HepG2 (cell line): Measurements from ENCODE around the gene FGFR3. TPM values are rescaled to one million over a fixed set of nuclear protein-coding genes. Genes with fewer than 3 reads are reported as not detected.

Experiments
- EP300 ChIP-seq, 3 experiments: sonication (generic) in 1 of 3; formaldehyde crosslinking in 1 of 3; IDR thresholded peaks; 2 replicates each; pipeline versions ENCODE4 v1.5.1 to v1.6.1; 2011 to 2020; ENCODE audit warnings: low read depth in 2 of 3, low read length in 2 of 3, borderline replicate concordance in 1 of 3, improper control_type of control experiment in 1 of 3, mild to moderate bottlenecking in 1 of 3, missing genetic modification reagents in 1 of 3, moderate library complexity in 1 of 3
- KDM3A ChIP-seq: IDR thresholded peaks from 2 replicates; pipeline ENCODE4 v1.6.1; 2018; ENCODE audit warnings: low read depth, missing compliant biosample characterization
- KLF12 ChIP-seq: sonication (generic); formaldehyde crosslinking; IDR thresholded peaks from 2 replicates; pipeline ENCODE4 v1.4.0; 2020; ENCODE audit warnings: missing genetic modification reagents, borderline replicate concordance
- NFE2L2 ChIP-seq: fragments of 150-350 bp; IDR thresholded peaks from 2 replicates; pipeline ENCODE4 v1.6.1; 2014; ENCODE audit warnings: low read length
- POGZ ChIP-seq: sonication (generic); formaldehyde crosslinking; IDR thresholded peaks from 2 replicates; pipeline ENCODE4 v1.4.0; 2020; ENCODE audit warnings: mild to moderate bottlenecking, missing genetic modification reagents
- RBM39 ChIP-seq: fragments of 200-400 bp; formaldehyde crosslinking; IDR thresholded peaks from one replicate; pipeline ENCODE4 v1.6.1; 2018; ENCODE audit warnings: antibody characterized with exemption, mild to moderate bottlenecking, low read depth, low read length; ENCODE audit not compliant: poor library complexity, severe bottlenecking
- SOX13 ChIP-seq, 3 experiments: fragments of 450-650 bp in 1 of 3; sonication (generic) in 1 of 3; formaldehyde crosslinking in 1 of 3; IDR thresholded peaks in 2 of 3; conservative IDR thresholded peaks in 1 of 3; 2 replicates each; pipeline versions ENCODE4 v1.5.0 to v1.6.1; 2016 to 2020; ENCODE audit warnings: antibody characterized with exemption in 1 of 3, mild to moderate bottlenecking in 1 of 3, missing compliant biosample characterization in 1 of 3, missing genetic modification reagents in 1 of 3, moderate library complexity in 1 of 3
- SP5 ChIP-seq: IDR thresholded peaks from 2 replicates; pipeline ENCODE4 v1.6.1; 2016; ENCODE audit warnings: low read depth, borderline replicate concordance
- STAG1 ChIP-seq: sonication (generic); formaldehyde crosslinking; IDR thresholded peaks from 2 replicates; pipeline ENCODE4 v1.4.0; 2020; ENCODE audit warnings: missing genetic modification reagents
- ZNF607 ChIP-seq: sonication (generic); formaldehyde crosslinking; IDR thresholded peaks from 2 replicates; pipeline ENCODE4 v1.5.1; 2020; ENCODE audit warnings: missing genetic modification reagents, mild to moderate bottlenecking, borderline replicate concordance
- ZNF781 ChIP-seq: sonication (generic); formaldehyde crosslinking; IDR thresholded peaks from 2 replicates; pipeline ENCODE4 v1.5.1; 2020; ENCODE audit warnings: borderline replicate concordance, mild to moderate bottlenecking, missing genetic modification reagents; ENCODE audit errors: not compliant biosample characterization
- polyA plus RNA-seq, 8 experiments: library from polyadenylated mRNA; depleted of rRNA in 3 of 8; stranded (reverse) in 7 of 8; unstranded in 1 of 8; fragments of >200 nt; fragmentation: Illumina TruSeq in 4 of 8; extraction: Trizol in 4 of 8; gene quantifications; 2 replicates each; pipeline versions ENCODE4 v1.2.1 to v1.2.3, GENCODE V29; 2011 to 2016; ENCODE audit warnings: low read depth in 4 of 8, missing spikeins in 1 of 8, mixed read lengths in 1 of 8; ENCODE audit not compliant: insufficient read depth in 1 of 8
- total RNA-seq, 5 experiments: library from RNA; depleted of rRNA; stranded (reverse); fragments of >200 nt; fragmentation: Illumina TruSeq; extraction: Trizol; gene quantifications; 2 replicates each; pipeline ENCODE4 v1.2.3, GENCODE V29; 2016; ENCODE audit warnings: low read depth in 1 of 5
- TF ChIP-seq, protein P1 (sequence below): sonication (generic); formaldehyde crosslinking; IDR thresholded peaks from 2 replicates; pipeline ENCODE4 v1.5.1; 2020; ENCODE audit warnings: missing genetic modification reagents, mild to moderate bottlenecking, borderline replicate concordance
- TF ChIP-seq, protein P2 (sequence below): sonication (generic); formaldehyde crosslinking; IDR thresholded peaks from 2 replicates; pipeline ENCODE4 v1.9.0; 2021; ENCODE audit warnings: mild to moderate bottlenecking, missing genetic modification reagents
- TF ChIP-seq, protein P3 (sequence below): sonication (generic); formaldehyde crosslinking; IDR thresholded peaks from 2 replicates; pipeline ENCODE4 v1.5.0; 2020; ENCODE audit warnings: missing genetic modification reagents
- TF ChIP-seq, protein P4 (sequence below): fragments of 450-650 bp; IDR thresholded peaks from 2 replicates; pipeline ENCODE4 v1.6.1; 2016
- TF ChIP-seq, protein P5 (sequence below): sonication (generic); formaldehyde crosslinking; IDR thresholded peaks from 2 replicates; pipeline ENCODE4 v1.5.0; 2020; ENCODE audit warnings: missing genetic modification reagents

Gene FGFR3
- total and polyA plus RNA-seq, 2 of the 13 experiments (the other 11 are each of a cell fraction or from before 2014, with no cell fraction given) = 103 to 109 TPM

DNA sequence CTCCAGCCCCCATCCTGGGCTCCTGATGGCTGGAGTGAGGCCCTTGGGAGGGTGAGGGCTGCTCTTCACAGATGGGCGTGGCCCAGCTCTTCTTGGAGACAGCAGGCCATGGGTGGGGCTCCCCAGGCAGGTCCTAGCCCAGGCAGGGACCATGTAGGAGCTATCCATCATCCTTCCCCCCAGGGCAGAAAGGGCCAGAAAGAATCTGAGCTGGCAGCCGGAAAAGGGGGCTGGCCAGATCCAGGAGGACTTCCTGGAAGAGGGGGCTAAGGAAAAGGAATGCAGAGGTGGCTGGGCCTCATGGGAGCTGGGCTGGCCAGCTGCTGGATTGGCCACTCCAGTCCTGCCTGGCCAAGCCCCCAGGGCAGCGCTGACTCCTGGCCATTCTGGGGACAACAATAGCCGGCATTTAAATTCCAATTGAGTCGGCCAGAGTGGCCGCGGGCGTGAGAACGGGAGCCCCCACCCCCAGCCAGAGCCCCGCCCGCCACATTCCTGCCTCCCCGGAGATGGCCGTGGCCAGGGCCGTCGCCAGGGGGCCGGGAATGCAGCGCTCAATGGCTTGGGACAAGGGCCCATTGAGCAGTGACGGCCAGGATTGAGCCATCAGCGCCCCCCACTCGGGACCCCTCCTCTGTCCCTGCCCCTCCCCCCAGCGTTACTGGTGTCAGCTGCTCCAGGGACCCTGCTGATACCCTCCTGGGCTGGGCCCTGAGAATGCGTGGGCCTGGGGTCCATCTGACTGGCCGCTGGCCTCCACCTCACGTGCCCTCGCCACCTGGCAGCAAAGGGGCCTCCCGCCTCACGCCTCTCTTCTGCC lies 15.1 kb upstream of the FGFR3 start (continued):
- peak in 1 of 2 experiments; percentile 35; a peak in 1 of 4 replicates for TF ChIP-seq EP300 (IDR thresholded peaks at IDR 0.05; ENCODE audit: low read depth in 2 of 2, low read length in 2 of 2)
- 0 out of 2 replicates have a peak, but pooled peaks have one; percentile 34 for TF ChIP-seq EP300 (CRISPR knock-in tag; IDR thresholded peaks at IDR 0.05; ENCODE audit: borderline replicate concordance)
- TF ChIP-seq ZNF781 (CRISPR knock-in tag) = no peak
- peak; percentile 21; the same call in 1 of the 2 replicates for TF ChIP-seq STAG1 (CRISPR knock-in tag)
- TF ChIP-seq KDM3A (CRISPR knock-in tag) = peak; percentile 65; the same call in 1 of the 2 replicates
- peak; percentile 75 for TF ChIP-seq SP5 (CRISPR knock-in tag)
- TF ChIP-seq, protein P1, sequence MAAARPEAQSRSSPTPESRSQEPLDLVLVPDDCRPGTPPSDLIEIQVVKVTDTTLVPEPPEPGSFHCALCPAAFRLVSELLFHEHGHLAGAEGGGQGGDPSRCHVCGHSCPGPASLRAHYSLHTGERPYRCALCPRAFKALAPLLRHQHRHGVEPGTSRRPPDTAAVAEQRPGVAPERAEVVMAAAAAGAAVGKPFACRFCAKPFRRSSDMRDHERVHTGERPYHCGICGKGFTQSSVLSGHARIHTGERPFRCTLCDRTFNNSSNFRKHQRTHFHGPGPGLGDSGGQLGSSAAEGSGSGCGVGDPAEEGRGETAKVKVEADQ (CRISPR knock-in tag) = no peak; the same call in 1 of the 2 replicates
- TF ChIP-seq, protein P2, sequence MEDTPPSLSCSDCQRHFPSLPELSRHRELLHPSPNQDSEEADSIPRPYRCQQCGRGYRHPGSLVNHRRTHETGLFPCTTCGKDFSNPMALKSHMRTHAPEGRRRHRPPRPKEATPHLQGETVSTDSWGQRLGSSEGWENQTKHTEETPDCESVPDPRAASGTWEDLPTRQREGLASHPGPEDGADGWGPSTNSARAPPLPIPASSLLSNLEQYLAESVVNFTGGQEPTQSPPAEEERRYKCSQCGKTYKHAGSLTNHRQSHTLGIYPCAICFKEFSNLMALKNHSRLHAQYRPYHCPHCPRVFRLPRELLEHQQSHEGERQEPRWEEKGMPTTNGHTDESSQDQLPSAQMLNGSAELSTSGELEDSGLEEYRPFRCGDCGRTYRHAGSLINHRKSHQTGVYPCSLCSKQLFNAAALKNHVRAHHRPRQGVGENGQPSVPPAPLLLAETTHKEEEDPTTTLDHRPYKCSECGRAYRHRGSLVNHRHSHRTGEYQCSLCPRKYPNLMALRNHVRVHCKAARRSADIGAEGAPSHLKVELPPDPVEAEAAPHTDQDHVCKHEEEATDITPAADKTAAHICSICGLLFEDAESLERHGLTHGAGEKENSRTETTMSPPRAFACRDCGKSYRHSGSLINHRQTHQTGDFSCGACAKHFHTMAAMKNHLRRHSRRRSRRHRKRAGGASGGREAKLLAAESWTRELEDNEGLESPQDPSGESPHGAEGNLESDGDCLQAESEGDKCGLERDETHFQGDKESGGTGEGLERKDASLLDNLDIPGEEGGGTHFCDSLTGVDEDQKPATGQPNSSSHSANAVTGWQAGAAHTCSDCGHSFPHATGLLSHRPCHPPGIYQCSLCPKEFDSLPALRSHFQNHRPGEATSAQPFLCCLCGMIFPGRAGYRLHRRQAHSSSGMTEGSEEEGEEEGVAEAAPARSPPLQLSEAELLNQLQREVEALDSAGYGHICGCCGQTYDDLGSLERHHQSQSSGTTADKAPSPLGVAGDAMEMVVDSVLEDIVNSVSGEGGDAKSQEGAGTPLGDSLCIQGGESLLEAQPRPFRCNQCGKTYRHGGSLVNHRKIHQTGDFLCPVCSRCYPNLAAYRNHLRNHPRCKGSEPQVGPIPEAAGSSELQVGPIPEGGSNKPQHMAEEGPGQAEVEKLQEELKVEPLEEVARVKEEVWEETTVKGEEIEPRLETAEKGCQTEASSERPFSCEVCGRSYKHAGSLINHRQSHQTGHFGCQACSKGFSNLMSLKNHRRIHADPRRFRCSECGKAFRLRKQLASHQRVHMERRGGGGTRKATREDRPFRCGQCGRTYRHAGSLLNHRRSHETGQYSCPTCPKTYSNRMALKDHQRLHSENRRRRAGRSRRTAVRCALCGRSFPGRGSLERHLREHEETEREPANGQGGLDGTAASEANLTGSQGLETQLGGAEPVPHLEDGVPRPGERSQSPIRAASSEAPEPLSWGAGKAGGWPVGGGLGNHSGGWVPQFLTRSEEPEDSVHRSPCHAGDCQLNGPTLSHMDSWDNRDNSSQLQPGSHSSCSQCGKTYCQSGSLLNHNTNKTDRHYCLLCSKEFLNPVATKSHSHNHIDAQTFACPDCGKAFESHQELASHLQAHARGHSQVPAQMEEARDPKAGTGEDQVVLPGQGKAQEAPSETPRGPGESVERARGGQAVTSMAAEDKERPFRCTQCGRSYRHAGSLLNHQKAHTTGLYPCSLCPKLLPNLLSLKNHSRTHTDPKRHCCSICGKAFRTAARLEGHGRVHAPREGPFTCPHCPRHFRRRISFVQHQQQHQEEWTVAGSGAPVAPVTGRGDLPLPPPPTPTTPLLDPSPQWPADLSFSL (CRISPR knock-in tag) = no peak
- TF ChIP-seq KLF12 (CRISPR knock-in tag) = peak; percentile 66; the same call in 1 of the 2 replicates
- no peak for TF ChIP-seq NFE2L2
- TF ChIP-seq, protein P3, sequence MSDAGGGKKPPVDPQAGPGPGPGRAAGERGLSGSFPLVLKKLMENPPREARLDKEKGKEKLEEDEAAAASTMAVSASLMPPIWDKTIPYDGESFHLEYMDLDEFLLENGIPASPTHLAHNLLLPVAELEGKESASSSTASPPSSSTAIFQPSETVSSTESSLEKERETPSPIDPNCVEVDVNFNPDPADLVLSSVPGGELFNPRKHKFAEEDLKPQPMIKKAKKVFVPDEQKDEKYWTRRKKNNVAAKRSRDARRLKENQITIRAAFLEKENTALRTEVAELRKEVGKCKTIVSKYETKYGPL = no peak
- no peak for TF ChIP-seq RBM39
- TF ChIP-seq ZNF607 = no peak
- TF ChIP-seq, protein P4, sequence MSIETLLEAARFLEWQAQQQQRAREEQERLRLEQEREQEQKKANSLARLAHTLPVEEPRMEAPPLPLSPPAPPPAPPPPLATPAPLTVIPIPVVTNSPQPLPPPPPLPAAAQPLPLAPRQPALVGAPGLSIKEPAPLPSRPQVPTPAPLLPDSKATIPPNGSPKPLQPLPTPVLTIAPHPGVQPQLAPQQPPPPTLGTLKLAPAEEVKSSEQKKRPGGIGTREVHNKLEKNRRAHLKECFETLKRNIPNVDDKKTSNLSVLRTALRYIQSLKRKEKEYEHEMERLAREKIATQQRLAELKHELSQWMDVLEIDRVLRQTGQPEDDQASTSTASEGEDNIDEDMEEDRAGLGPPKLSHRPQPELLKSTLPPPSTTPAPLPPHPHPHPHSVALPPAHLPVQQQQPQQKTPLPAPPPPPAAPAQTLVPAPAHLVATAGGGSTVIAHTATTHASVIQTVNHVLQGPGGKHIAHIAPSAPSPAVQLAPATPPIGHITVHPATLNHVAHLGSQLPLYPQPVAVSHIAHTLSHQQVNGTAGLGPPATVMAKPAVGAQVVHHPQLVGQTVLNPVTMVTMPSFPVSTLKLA = no peak
- peak; percentile 17; the same call in 1 of the 2 replicates for TF ChIP-seq SOX13 (IDR thresholded peaks at IDR 0.05)
- TF ChIP-seq SOX13 (CRISPR knock-in tag; conservative IDR thresholded peaks at IDR 0.05 in 1 of 2, IDR thresholded peaks at IDR 0.05 in 1 of 2) = peak in 1 of 2 experiments; percentile 91; a peak in 2 of 4 replicates
- TF ChIP-seq POGZ (CRISPR knock-in tag) = peak; percentile 20; the same call in 1 of the 2 replicates
- TF ChIP-seq, protein P5, sequence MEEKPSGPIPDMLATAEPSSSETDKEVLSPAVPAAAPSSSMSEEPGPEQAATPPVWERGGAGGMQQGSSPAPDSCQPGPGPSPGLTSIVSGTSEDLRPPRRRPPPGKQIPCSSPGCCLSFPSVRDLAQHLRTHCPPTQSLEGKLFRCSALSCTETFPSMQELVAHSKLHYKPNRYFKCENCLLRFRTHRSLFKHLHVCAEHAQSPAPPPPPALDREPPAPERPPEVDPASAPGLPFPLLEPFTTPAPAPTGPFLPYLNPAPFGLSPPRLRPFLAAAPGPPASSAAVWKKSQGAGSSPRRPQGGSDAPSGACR (CRISPR knock-in tag) = peak; percentile 58; the same call in 1 of the 2 replicates
